ENCODE results near the gene ACTN4.

The ACTN4 gene

DNA sequence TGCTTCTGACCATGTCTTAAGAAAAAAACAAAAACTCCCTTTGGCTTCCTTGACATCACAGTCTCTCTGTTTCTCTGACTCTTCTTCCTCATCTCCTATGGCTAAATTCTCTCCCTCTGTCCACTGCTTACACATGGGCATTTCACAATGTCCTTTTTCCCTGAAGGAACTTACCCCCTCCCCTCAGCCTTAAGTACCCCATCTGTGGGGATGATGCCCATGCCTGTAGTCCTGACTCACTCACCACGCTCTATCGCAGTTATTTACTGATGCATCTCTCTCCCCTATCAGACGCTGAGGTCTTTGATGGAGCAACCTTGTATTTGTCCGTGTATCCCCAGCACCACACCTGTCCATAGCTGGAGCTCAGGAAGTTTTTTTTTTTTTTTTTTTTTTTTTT, 32.4 kb downstream of the ACTN4 start:
- DNase-seq, result peak; percentile 57 to 83 (median 73)

GRCh38 chr19:38682195-38682867, 34.9 kb downstream of the ACTN4 start:
- no peak for DNase-seq

GRCh38 chr19:38682872-38683392, 35.5 kb downstream of the ACTN4 start:
- DNase-seq, result no peak

DNA sequence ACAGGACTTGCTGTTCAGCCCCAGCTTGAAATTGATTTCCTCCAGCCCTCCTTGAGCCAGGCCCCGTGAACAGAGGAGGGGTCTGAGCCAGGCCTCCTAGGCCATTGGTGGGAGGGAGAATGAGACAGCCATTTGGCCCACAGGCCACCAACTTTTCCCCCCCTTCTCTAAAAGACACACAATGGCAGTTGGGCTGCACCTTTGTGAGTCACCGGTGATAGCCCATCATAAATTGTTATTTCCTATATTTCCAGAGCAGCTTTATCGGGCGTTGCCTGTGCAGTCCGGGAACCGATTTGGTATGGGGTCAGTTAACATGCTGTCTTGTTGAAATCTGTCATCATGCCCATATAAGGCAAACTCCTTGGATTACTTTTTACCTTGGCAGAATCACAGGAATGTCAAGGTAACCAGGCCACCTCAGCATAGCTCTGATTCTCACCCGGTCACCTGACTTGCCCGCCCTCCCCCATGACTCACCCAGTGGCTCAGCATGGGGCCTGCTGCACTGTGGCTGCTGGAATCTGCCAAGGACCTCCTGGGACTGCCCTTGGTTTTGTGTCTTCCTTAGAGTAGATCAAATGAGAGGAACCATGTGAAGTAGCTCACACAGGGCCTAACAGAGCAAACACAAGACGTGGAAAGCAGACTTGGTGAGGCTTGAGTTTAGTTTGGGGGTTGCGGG, 36.1 kb downstream of the ACTN4 start:
- DNase-seq, result peak; percentile 75 to 82 (median 79)

GRCh38 chr19:38684078-38684861, 36.8 kb downstream of the ACTN4 start:
- peak; percentile 80 to 89 (median 88) for DNase-seq

- DNase-seq, result no peak
These were observed 37.6 kb downstream of the ACTN4 start for GRCh38 chr19:38684862-38685665.

- peak in 2 of 3 donors; percentile 32 to 48 for DNase-seq
These were observed 38.4 kb downstream of the ACTN4 start for GRCh38 chr19:38685666-38686529.

GRCh38 chr19:38686530-38686888, 39.1 kb downstream of the ACTN4 start:
- DNase-seq, result peak; percentile 64 to 72 (median 71)

DNA sequence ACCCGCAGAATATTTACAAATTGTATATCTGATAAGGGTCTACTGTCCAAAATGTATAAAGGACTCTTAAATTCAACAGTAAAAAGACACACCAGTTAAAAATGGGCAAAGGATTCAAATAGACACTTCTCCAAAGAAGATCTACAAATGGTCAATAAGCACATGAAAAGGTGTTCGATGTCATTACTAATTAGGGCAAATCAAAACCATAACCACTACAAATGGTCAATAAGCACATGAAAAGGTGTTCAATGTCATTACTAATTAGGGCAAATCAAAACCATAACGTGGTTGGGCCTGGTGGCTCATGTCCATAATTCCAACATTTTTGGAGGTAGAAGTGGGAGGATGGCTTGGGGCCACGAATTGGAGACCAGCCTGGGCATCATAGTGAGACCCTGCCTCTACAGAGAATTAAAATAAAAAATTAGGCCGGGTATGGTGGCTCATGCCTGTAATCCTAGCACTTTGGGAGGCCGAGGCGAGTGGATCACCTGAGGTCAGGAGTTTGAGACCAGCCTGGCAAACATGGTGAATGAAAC, 40.5 kb downstream of the ACTN4 start:
- no peak for DNase-seq

DNA sequence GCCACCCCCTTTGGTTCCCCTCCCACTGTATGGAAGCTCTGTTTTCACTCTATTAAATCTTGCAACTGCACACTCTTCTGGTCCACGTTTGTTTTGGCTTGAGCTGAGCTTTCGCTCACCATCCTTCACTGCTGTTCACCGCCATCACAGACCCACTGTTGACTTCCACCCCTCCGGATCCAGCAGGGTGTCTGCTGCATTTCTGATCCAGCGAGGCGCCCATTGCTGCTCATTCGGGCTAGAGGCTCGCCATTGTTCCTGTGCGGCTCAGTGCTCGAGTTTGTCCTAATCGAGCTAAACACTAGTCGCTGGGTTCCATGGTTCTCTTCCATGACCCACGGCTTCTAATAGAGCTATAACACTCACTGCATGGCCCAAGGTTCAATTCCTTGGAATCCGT, 42.7 kb downstream of the ACTN4 start:
- DNase-seq, result no peak

- DNase-seq, result no peak
These were observed 43.4 kb downstream of the ACTN4 start for GRCh38 chr19:38690832-38691231.

- no peak for DNase-seq
These were observed 44.5 kb downstream of the ACTN4 start for GRCh38 chr19:38691938-38692457.

DNA sequence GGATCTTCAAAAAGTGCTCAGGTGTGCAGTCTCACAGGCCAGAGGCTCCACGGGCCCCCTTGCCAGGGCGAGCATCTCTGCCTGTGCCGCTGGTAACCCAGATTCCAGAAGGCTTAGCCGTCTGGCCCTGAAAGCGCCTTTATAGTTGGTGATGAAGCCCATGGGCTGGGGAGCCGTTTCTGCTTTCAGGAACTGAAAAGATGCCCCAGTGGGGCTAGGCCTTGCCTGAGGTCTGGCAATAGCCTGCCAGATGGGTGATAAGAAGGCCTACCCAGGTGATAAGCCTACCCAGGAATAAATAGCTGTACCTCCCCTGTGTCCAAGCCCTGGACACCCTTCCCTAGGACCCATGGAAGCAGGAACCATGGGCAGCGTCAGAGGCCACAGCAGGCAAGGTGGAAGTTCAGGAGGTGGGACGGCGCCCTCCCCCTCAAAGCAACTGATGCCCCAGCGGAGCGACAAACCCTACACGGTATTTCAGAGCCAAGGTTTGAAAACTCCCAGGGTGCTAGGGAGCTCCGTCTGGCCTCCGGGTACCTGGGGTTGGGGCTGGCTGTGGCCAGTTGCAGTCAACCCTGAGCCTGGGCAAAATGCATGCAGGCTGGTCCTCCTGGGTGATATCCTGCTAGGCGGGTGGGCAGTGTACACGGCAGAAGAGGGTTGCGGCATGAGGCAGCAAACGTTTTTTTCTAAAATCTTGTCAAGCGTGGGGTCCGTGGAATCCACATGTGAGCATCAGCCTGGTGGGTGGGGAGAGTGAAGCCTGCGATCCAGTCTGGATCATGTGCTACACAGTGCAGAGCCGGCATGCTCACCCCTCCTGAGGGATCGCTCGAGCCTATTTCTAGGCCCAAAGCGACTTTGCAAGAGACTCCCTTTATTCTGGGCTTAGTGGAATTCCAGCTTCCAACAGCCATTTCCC, 45.3 kb downstream of the ACTN4 start:
- no peak for DNase-seq

DNA sequence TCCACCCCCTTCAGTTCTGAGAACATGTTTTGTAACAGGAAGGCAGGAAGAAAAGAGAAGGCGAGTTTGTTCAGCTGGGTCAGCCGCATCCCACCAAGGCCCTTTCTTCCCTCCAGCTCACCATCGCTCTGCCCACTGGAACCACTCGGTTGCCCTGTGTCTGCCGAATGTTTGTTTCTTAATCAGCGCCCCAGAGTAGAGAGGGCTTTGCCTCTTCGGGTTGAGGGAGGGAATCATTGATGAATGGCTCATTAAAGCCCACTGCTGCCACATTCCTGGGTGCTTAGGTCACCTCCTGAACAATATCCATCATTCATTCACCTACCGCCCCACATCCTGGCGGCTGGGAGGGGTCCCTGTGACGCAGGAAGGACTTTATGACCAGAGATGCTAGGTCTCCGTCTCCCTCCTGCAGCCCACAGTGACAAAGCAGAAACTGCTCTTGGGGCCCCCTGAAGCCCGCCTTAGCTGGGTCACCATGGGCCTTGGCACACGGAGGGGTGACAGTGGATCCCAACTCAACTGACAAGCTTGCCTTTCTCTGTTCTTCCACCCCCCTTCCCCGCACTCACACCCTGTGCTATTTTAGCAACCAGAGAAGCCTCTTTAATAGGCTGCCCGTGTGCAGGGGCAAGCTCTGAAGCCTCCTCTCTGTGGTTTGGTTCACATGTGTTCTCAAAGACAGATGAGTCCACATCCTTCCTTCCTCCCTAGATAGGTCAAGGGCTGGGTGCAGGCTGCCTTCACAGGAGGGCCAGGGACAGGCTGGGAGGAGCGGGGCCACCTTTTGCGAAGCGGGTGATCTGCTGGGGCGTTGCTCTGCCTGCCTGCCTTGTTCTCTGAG, 46.2 kb downstream of the ACTN4 start:
- no peak for DNase-seq

- peak; percentile 64 to 67 (median 65) for DNase-seq
These were observed 47.9 kb downstream of the ACTN4 start for GRCh38 chr19:38695317-38695683.

- DNase-seq, result no peak
These were observed 48.6 kb downstream of the ACTN4 start for GRCh38 chr19:38695832-38696728.

DNA sequence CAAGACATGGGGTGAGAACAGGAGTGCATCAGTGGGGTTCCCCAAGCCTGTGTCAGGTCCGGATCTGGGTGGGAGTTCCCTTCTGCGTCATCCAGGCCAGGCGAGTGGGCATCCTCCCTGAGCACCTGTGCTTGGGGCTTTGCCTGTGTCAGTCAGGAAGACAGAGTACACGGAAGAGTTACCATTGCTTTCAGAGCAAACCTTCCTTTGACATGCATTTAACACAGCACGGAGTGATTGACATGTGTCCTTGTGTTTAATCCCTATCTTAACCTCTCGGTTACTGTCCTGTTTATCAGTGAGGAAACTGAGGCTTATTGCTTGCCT, 49.2 kb downstream of the ACTN4 start:
- no peak for DNase-seq

DNA sequence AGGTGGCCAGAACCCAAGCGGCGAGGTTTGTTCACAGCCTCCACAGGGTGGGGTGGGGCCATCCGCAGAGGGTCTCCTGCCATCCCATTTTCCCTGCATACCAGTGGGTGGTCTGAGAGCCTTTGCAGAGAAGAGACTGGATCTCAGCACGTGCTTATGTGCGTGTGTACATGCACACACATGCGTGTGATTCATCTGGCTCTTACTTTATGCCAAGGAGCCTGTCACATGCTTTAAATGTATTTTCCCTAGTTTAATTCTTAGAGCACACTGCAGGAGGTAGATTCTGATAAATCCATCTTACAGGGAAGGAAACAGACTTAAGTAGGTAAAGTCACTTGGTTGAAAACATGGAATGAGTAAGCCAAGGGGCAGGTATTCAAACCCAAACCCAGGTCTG, 49.7 kb downstream of the ACTN4 start:
- DNase-seq, result no peak
